ENCODE measurements around the gene IL36G. TPM values are rescaled to one million over a fixed set of nuclear protein-coding genes. Genes with fewer than 3 reads are reported as not detected.

Gene IL36G
- total and polyA plus RNA-seq, 2 of the 13 experiments (the other 11 are each of a cell fraction or from before 2014, with no cell fraction given) = not detected

- TF ChIP-seq ZNF687 (CRISPR knock-in tag; IDR thresholded peaks at IDR 0.05) (no peak), SNAI1 (CRISPR knock-in tag; IDR thresholded peaks at IDR 0.05; ENCODE audit: borderline replicate concordance) (no peak), E2F5 (CRISPR knock-in tag; conservative IDR thresholded peaks at IDR 0.05) (no peak), ZNF740 (CRISPR knock-in tag; IDR thresholded peaks at IDR 0.05) (no peak), CAMTA2 (CRISPR knock-in tag; IDR thresholded peaks at IDR 0.05; ENCODE audit: borderline replicate concordance) (no peak), E2F1 (CRISPR knock-in tag; IDR thresholded peaks at IDR 0.05) (no peak), HNF4A (CRISPR knock-in tag; IDR thresholded peaks at IDR 0.05) (no peak)
Measured at GRCh38 chr2:112940859-112941625, 36.8 kb upstream of the IL36G start (continued).

Data from HepG2 (cell line).